A549 (cell line): ENCODE results near the gene TTBK2. TPM values are rescaled to one million over a fixed set of nuclear protein-coding genes. Genes with fewer than 3 reads are reported as not detected.

Experiments used
- ATAC-seq, 2 experiments: fragments of 200-7000 bp in 1 of 2; fragments of >200 bp in 1 of 2; cut with Nextera tagmentation in 1 of 2; cut with Tn5 transposase in 1 of 2; 3 replicates each; pipeline versions ENCODE4 v1.8.0 to v1.9.1; 2018 to 2020; ENCODE audit warnings: mild to moderate bottlenecking in 1 of 2, moderate library complexity in 1 of 2
- CTCF ChIA-PET: fragments of 300-600 bp; sonication (Branson Sonifier 250); formaldehyde crosslinking; extraction: SDS; loops from one replicate; lab custom pipeline; 2021; ENCODE audit warnings: antibody characterized with exemption, inconsistent platforms; lab: Yijun Ruan, JAX
- POLR2A ChIA-PET: fragments of 350-600 bp; formaldehyde crosslinking; extraction: SDS; loops from one replicate; lab custom pipeline; 2021; ENCODE audit warnings: antibody characterized with exemption, inconsistent platforms; lab: Yijun Ruan, JAX
- DNase-seq, 2 experiments: peaks; one replicate each; pipeline versions ENCODE4 v3.0.0 to v3.0.0-alpha.2; 2011 to 2016; ENCODE audit warnings: low read depth in 1 of 2, low spot score in 1 of 2
- FAIRE-seq: peaks from 2 replicates; lab custom pipeline; 2011; peaks lifted over from hg19 to GRCh38; lab: Jason Lieb, UNC
- H3K27ac ChIP-seq, 2 experiments: fragments of >200 bp; sonication (Bioruptor Twin); formaldehyde crosslinking; 3 replicates each; pipeline ENCODE4 v1.5.1; 2016 to 2017
- H3K4me1 ChIP-seq: fragments of >200 bp; sonication (Bioruptor Twin); formaldehyde crosslinking; 3 replicates; pipeline ENCODE4 v1.6.1; 2016
- H3K4me2 ChIP-seq: fragments of >200 bp; sonication (Bioruptor Twin); formaldehyde crosslinking; 3 replicates; pipeline ENCODE4 v1.6.1; 2016
- H3K4me3 ChIP-seq: fragments of >200 bp; sonication (Bioruptor Twin); formaldehyde crosslinking; 3 replicates; pipeline ENCODE4 v1.5.1; 2016
- H3K9me3 ChIP-seq: fragments of >200 bp; sonication (Bioruptor Twin); formaldehyde crosslinking; 3 replicates; pipeline ENCODE4 v1.6.1; 2016
- CBX8 ChIP-seq: fragments of 200-600 bp; sonication (generic); IDR thresholded peaks from 2 replicates; pipeline ENCODE4 v1.6.1; 2016
- CHD2 ChIP-seq: fragments of 150-350 bp; IDR thresholded peaks from 2 replicates; pipeline ENCODE4 v1.6.1; 2014; ENCODE audit warnings: low read length; ENCODE audit not compliant: partially characterized antibody
- KDM5A ChIP-seq: fragments of 200-600 bp; sonication (generic); IDR thresholded peaks from 2 replicates; pipeline ENCODE4 v1.6.1; 2016; ENCODE audit warnings: antibody characterized with exemption, mild to moderate bottlenecking
- NR3C1 ChIP-seq: fragments of >200 bp; sonication (Bioruptor Twin); formaldehyde crosslinking; IDR thresholded peaks from 3 replicates; pipeline ENCODE4 v1.6.1; 2017
- PHF8 ChIP-seq: fragments of 200-600 bp; sonication (generic); IDR thresholded peaks from 2 replicates; pipeline ENCODE4 v1.6.1; 2016; ENCODE audit warnings: low read depth, mild to moderate bottlenecking, antibody characterized with exemption, moderate library complexity, borderline replicate concordance
- POLR2A ChIP-seq: IDR thresholded peaks from 2 replicates; pipeline ENCODE4 v1.6.1; 2012; ENCODE audit warnings: mild to moderate bottlenecking, low read length
- POLR2AphosphoS2 ChIP-seq: conservative IDR thresholded peaks from 2 replicates; pipeline ENCODE4 v1.6.1; 2012; ENCODE audit warnings: low read length, improper control_type of control experiment, inconsistent platforms
- RARB ChIP-seq: fragments of 250-450 bp; sonication (Bioruptor Pico); IDR thresholded peaks from 2 replicates; pipeline ENCODE4 v1.8.0; 2021; ENCODE audit warnings: mild to moderate bottlenecking, moderate library complexity
- SREBF2 ChIP-seq: fragments of 450-650 bp; IDR thresholded peaks from 2 replicates; pipeline ENCODE4 v1.6.1; 2014; ENCODE audit warnings: mild to moderate bottlenecking, moderate library complexity
- TFCP2L1 ChIP-seq: fragments of 250-450 bp; sonication (Bioruptor Pico); IDR thresholded peaks from 2 replicates; pipeline ENCODE4 v1.5.0; 2021; ENCODE audit warnings: mild to moderate bottlenecking
- WGBS: methylation state at CpG from one replicate; pipeline ENCODE4 v1.1.6; 2017; ENCODE audit errors: missing lambda C conversion rate; 5-methylcytosine and 5-hydroxymethylcytosine counted together
- polyA plus RNA-seq, 4 experiments: library from polyadenylated mRNA; depleted of rRNA in 3 of 4; stranded (reverse); fragments of >200 nt; fragmentation: RNase III in 1 of 4; extraction: RNeasy Plus Mini Kit Qiagen cat#74134 plus additional on column Dnase treatment in 1 of 4; gene quantifications; 2 replicates in 3 of 4; 3 replicates in 1 of 4; pipeline ENCODE4 v1.2.3, GENCODE V29; 2011 to 2017
- TF ChIP-seq, protein P1 (sequence below): fragments of >200 bp; sonication (Bioruptor Twin); formaldehyde crosslinking; IDR thresholded peaks from 3 replicates; pipeline ENCODE4 v1.5.1; 2016
- TF ChIP-seq, protein P2 (sequence below): fragments of >200 bp; sonication (Bioruptor Twin); formaldehyde crosslinking; IDR thresholded peaks from 3 replicates; pipeline ENCODE4 v1.6.1; 2016
- TF ChIP-seq, protein P3 (sequence below): fragments of 250-450 bp; sonication (Bioruptor Pico); IDR thresholded peaks from 2 replicates; pipeline ENCODE4 v1.5.0; 2020; ENCODE audit warnings: low read depth, mild to moderate bottlenecking, moderate library complexity
- TF ChIP-seq, protein P4 (sequence below): fragments of >200 bp; sonication (Bioruptor Twin); formaldehyde crosslinking; IDR thresholded peaks from 2 replicates; pipeline ENCODE4 v1.6.1; 2016
- TF ChIP-seq, protein P5 (sequence below): fragments of 200-600 bp; sonication (generic); IDR thresholded peaks from 2 replicates; pipeline ENCODE4 v1.6.1; 2016; ENCODE audit warnings: antibody characterized with exemption, mild to moderate bottlenecking, moderate library complexity

Gene TTBK2
- polyA plus RNA-seq, 2 of the 4 experiments (the other 2 are of a cell fraction), result 2.3 to 5.6 TPM

DNA sequence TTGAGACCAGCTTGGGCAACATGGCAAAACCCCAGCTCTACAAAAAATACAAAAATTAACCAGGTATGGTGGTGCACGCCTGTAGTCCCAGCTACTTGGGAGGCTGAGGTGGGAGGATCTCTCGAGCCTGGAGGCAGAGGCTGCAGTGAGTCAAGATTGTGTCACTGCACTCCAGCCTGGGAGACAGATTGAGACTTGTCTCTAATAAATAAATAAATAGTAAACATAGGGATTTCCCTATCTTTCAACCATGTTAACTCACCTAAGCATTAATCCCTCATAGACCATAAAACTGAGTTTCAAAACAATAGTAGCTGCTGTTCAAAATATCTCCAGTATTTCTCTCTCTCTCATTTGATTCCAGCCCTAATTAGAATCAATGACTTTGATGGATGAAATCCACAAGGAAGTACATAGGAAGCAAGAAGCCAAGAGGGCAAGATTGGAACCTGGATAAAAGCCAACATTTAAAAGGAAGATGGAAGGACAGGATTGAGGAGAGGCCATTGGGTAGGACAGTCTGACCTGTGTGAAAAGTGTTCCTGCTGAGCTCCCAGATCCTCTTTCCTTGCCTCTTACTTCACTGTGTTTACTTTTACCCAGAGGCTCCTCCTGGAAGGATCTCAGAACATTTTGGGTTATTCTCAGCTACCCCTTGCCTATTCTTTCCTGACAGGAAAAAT lies 12.4 kb upstream of the TTBK2 start:
- CTCF ChIA-PET, result interaction anchor here (1.1 kb wide), 1 partner anchor 194 kb away, joined by 4 read pairs; no protein-coding TSS in a partner anchor
- 69% methylated on average over 2 of the region's 2 CpGs for WGBS
- DNase-seq (no peak), FAIRE-seq (no peak), ATAC-seq (no peak)
- no peaks in the 10 kb centered on the region for H3K4me1 ChIP-seq
- no peaks in the 10 kb centered on the region for H3K9me3 ChIP-seq
- no peak overlapping the region for H3K27ac ChIP-seq
- POLR2A ChIA-PET, result no interaction called here
- no peak overlapping the region for H3K4me3 ChIP-seq
- TF ChIP-seq KDM5A (no peak), CHD2 (no peak), POLR2AphosphoS2 (no peak), PHF8 (no peak), NR3C1 (no peak), TFCP2L1 (no peak), POLR2A (no peak)
- TF ChIP-seq, protein P1, sequence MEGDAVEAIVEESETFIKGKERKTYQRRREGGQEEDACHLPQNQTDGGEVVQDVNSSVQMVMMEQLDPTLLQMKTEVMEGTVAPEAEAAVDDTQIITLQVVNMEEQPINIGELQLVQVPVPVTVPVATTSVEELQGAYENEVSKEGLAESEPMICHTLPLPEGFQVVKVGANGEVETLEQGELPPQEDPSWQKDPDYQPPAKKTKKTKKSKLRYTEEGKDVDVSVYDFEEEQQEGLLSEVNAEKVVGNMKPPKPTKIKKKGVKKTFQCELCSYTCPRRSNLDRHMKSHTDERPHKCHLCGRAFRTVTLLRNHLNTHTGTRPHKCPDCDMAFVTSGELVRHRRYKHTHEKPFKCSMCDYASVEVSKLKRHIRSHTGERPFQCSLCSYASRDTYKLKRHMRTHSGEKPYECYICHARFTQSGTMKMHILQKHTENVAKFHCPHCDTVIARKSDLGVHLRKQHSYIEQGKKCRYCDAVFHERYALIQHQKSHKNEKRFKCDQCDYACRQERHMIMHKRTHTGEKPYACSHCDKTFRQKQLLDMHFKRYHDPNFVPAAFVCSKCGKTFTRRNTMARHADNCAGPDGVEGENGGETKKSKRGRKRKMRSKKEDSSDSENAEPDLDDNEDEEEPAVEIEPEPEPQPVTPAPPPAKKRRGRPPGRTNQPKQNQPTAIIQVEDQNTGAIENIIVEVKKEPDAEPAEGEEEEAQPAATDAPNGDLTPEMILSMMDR, result no peak
- TF ChIP-seq, protein P2, sequence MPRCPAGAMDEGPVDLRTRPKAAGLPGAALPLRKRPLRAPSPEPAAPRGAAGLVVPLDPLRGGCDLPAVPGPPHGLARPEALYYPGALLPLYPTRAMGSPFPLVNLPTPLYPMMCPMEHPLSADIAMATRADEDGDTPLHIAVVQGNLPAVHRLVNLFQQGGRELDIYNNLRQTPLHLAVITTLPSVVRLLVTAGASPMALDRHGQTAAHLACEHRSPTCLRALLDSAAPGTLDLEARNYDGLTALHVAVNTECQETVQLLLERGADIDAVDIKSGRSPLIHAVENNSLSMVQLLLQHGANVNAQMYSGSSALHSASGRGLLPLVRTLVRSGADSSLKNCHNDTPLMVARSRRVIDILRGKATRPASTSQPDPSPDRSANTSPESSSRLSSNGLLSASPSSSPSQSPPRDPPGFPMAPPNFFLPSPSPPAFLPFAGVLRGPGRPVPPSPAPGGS, result no peak
- TF ChIP-seq, protein P3, sequence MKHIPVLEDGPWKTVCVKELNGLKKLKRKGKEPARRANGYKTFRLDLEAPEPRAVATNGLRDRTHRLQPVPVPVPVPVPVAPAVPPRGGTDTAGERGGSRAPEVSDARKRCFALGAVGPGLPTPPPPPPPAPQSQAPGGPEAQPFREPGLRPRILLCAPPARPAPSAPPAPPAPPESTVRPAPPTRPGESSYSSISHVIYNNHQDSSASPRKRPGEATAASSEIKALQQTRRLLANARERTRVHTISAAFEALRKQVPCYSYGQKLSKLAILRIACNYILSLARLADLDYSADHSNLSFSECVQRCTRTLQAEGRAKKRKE (CRISPR knock-in tag), result no peak
- TF ChIP-seq, protein P4, sequence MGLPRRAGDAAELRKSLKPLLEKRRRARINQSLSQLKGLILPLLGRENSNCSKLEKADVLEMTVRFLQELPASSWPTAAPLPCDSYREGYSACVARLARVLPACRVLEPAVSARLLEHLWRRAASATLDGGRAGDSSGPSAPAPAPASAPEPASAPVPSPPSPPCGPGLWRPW, result no peak
- H3K4me2 ChIP-seq, result no peak overlapping the region

DNA sequence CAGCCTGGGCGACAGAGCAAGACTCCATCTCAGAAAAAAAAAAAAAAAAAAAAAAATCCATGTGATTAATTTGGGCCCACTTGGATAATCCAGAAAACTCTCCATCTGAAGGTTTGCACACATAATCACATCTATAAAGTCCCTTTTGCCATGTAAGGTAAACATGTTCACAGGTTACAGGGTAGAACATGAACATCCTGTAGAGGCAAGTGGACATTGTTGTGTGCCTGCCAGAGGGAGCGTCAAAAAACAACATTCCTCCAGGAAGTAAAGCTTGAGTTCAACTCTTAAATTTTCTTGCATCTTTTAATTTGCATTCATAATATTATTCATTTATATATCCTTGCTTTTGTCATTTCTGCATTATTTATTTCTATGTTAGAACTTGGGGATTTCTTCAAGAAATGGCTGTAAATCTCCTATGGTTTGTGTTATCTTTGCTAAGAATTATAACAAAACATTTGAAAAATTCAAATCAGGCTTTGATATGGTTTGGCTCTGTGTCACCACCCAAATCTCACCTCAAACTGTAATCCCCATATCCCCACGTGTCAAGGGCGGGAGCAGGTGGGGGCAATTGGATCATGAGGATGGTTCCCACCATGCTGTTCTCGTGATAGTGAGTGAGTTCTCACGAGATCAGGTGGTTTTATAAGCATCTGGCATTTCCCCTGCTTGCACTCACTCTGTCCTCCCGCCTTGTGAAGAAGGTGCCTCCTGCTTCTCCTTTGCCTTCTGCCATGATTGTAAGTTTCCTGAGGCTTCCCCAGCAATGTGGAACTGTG lies 11.3 kb upstream of the TTBK2 start:
- POLR2A ChIA-PET, result no interaction called here
- TF ChIP-seq RARB (CRISPR knock-in tag), result no peak
- TF ChIP-seq POLR2AphosphoS2, result no peak
- TF ChIP-seq, protein P5, sequence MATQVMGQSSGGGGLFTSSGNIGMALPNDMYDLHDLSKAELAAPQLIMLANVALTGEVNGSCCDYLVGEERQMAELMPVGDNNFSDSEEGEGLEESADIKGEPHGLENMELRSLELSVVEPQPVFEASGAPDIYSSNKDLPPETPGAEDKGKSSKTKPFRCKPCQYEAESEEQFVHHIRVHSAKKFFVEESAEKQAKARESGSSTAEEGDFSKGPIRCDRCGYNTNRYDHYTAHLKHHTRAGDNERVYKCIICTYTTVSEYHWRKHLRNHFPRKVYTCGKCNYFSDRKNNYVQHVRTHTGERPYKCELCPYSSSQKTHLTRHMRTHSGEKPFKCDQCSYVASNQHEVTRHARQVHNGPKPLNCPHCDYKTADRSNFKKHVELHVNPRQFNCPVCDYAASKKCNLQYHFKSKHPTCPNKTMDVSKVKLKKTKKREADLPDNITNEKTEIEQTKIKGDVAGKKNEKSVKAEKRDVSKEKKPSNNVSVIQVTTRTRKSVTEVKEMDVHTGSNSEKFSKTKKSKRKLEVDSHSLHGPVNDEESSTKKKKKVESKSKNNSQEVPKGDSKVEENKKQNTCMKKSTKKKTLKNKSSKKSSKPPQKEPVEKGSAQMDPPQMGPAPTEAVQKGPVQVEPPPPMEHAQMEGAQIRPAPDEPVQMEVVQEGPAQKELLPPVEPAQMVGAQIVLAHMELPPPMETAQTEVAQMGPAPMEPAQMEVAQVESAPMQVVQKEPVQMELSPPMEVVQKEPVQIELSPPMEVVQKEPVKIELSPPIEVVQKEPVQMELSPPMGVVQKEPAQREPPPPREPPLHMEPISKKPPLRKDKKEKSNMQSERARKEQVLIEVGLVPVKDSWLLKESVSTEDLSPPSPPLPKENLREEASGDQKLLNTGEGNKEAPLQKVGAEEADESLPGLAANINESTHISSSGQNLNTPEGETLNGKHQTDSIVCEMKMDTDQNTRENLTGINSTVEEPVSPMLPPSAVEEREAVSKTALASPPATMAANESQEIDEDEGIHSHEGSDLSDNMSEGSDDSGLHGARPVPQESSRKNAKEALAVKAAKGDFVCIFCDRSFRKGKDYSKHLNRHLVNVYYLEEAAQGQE, result 0 out of 2 replicates have a peak, but pooled peaks have one; percentile 30
- no peak for TF ChIP-seq SREBF2
- no peak for TF ChIP-seq CBX8
- H3K9me3 ChIP-seq, result no peaks in the 10 kb centered on the region
- H3K4me1 ChIP-seq, result no peaks in the 10 kb centered on the region
- no peak for FAIRE-seq
- no peak for DNase-seq
- no peak for ATAC-seq
- CTCF ChIA-PET, result no interaction called here
- H3K4me3 ChIP-seq, result no peak overlapping the region
- H3K27ac ChIP-seq, result no peak overlapping the region
- H3K4me2 ChIP-seq, result no peak overlapping the region
- 62% methylated on average over 7 of the region's 7 CpGs for WGBS
